Measurements from ENCODE around the gene KRT38.

KRT38 gene

DNA sequence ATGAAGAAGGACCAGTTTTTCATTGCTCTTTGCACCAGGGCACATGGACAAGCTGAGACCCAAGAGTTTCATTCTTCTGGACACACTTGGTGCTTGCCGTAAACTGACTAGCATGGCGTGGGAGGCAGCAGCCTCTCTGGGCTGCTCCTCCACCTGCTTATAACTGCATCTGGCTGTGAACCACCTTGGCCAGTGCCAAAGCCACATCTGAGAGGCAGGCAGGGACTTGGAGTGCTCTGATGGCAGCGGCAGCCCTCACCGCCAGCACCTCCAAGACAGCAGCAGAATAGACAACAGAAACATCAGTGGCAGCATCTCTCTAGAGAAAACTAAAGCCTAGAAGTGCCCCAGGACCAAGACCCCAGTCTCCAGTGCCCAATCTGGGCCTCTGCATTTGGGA lies 21.1 kb downstream of the KRT38 start:
- no peak overlapping the region for H3K4me3 ChIP-seq (replicated peaks in 1 of 2; ENCODE audit: low read depth in 2 of 2, low read length in 2 of 2)

DNA sequence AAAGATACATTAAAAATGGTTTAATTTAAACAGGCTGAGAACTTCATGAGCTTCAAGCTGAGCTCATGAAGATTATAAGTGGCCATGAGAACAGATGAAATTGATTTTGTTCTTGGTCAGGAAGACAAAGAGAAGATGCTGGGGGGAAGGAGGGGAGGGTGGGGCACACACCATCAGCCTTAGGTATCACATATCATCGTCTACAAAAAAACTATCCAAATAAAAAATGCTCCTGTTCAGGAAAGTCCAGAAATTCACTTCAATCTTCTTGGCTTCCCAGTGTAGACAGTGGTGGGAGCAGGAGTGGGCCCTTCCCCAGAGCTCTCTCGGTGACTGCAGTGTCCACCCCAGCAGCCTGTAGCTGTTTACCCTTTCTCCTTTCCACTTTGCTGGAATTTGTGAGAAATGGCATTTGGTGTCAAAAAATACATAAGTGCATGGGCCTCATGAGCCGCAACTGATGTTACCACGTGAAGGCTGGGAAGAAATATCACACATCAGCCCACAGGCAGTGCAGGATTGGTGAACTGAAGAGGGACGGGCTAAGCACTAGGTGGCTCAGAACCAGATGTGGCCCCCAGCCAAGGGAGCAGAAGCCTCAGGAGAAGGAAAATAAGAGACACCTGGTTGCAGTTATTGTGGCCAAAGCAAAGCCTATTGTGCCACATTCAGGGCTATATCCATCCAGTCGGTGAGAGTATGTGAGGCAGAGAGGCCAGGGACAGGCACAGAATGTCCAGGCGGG lies 22.5 kb downstream of the KRT38 start:
- no peak for DNase-seq (ENCODE audit: low read depth in 2 of 2)
- TF ChIP-seq, protein P1, sequence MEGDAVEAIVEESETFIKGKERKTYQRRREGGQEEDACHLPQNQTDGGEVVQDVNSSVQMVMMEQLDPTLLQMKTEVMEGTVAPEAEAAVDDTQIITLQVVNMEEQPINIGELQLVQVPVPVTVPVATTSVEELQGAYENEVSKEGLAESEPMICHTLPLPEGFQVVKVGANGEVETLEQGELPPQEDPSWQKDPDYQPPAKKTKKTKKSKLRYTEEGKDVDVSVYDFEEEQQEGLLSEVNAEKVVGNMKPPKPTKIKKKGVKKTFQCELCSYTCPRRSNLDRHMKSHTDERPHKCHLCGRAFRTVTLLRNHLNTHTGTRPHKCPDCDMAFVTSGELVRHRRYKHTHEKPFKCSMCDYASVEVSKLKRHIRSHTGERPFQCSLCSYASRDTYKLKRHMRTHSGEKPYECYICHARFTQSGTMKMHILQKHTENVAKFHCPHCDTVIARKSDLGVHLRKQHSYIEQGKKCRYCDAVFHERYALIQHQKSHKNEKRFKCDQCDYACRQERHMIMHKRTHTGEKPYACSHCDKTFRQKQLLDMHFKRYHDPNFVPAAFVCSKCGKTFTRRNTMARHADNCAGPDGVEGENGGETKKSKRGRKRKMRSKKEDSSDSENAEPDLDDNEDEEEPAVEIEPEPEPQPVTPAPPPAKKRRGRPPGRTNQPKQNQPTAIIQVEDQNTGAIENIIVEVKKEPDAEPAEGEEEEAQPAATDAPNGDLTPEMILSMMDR (IDR thresholded peaks at IDR 0.05; ENCODE audit: low read depth, low read length) = no peak

More for the DNA sequence above, 21.1 kb downstream of the KRT38 start:
- TF ChIP-seq, protein P1 (IDR thresholded peaks at IDR 0.05; ENCODE audit: low read depth, low read length) = no peak
- DNase-seq (ENCODE audit: low read depth in 2 of 2) = no peak

DNA sequence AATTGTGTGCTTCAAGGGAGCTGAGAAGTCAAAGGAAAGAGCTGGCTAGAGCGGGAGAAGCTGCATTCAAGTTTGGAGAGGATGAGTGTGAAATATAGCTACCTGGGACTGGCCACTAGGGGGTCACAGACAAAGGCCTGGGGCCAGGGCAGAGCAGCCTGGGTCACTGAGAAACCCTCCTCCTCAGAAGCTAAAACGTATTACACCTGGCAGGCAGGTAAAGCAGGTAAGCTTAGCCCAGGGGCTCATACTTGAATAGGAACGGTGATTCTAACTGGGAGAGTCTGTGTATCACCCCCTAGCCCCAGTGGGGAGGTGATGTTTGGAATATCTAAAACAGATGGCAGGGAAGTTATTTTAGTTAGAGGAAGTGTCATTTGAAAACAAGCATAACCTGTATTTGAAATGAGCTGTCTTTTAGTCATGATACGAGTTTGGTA lies 23.2 kb downstream of the KRT38 start:
- H3K4me3 ChIP-seq (replicated peaks in 1 of 2; ENCODE audit: low read depth in 2 of 2, low read length in 2 of 2) = no peak overlapping the region
- TF ChIP-seq, protein P1 (IDR thresholded peaks at IDR 0.05; ENCODE audit: low read depth, low read length) = peak; percentile 15
- DNase-seq (ENCODE audit: low read depth in 2 of 2) = no peak

More for the DNA sequence above, 22.5 kb downstream of the KRT38 start:
- no peak overlapping the region for H3K4me3 ChIP-seq (replicated peaks in 1 of 2; ENCODE audit: low read depth in 2 of 2, low read length in 2 of 2)

DNA sequence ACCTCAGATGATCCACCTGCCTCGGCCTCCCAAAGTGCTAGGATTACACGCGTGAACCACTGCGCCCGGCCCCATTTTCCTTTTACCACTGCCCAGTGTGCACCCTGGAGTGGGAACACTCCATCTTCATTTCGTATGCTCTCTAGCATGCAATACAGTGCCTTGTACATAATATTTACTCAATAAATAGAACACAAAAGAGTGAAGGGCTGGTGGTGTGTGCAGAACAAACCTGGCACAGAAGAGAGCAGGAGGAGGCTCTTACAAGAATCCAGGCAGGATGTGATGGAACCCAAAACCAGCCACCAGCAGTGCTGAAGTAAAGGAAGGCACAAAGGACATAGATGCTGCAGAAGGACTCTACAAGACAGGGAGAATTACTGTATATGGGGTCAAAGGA lies 23.7 kb downstream of the KRT38 start:
- DNase-seq (ENCODE audit: low read depth in 2 of 2) = no peak
- no peak overlapping the region for H3K4me3 ChIP-seq (replicated peaks in 1 of 2; ENCODE audit: low read depth in 2 of 2, low read length in 2 of 2)
- TF ChIP-seq, protein P1 (IDR thresholded peaks at IDR 0.05; ENCODE audit: low read depth, low read length) = no peak

DNA sequence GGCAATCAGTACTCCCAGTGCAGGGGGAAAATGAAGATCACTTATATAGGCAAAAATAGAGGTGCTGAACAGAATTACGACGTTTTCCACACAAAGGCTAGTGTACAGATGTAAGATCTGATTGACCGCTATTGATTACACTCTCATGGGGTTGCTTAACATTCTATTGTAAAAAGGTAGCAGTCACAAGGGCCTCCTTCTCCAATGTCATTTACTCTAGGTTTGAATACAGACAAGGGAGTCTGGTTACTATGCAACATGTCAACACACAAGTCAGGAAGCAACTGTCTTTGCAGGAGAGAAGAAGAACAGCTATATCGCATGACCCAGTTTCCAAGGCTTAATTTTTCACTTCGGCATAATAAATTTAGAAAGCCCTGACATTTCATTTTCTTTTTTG lies 24.3 kb downstream of the KRT38 start:
- no peak for DNase-seq (ENCODE audit: low read depth in 2 of 2)
- TF ChIP-seq, protein P1 (IDR thresholded peaks at IDR 0.05; ENCODE audit: low read depth, low read length) = no peak

DNA sequence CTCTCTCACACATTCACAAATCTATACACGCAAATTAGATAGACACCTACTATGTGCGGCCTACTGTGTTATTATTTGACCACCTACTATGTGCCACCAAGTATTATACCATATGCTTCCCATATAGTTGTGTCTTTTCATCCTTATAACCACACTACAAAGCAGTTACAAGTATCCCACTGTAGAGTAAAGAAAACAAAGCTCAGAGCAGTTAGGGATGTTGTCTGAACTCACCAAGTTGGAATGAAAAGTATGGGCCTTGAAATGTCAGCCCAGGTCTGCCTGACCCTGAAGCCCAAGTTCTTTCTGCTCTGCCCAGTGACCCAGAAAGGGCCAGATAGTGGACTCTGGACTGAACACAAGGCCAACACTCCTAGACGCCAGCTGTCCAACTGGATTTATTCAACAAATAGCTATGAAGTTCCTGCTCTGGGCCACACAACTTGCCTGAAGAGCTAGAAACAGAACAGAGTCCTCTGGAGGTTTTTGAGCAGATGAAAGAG lies 24.9 kb downstream of the KRT38 start:
- H3K4me3 ChIP-seq (replicated peaks in 1 of 2; ENCODE audit: low read depth in 2 of 2, low read length in 2 of 2) = no peak overlapping the region
- TF ChIP-seq, protein P1 (IDR thresholded peaks at IDR 0.05; ENCODE audit: low read depth, low read length) = no peak
- peak; percentile 19 to 43 for DNase-seq (ENCODE audit: low read depth in 2 of 2)

More for the DNA sequence above, 24.3 kb downstream of the KRT38 start:
- H3K4me3 ChIP-seq (replicated peaks in 1 of 2; ENCODE audit: low read depth in 2 of 2, low read length in 2 of 2) = no peak overlapping the region
